ENCODE data around the gene SPRING1. TPM values are rescaled to one million over a fixed set of nuclear protein-coding genes. Genes with fewer than 3 reads are reported as not detected.

Gene SPRING1
- total and polyA plus RNA-seq, 2 of the 13 experiments (the other 11 are each of a cell fraction or from before 2014, with no cell fraction given) = 20.0 to 51.8 TPM

GRCh38 chr12:116734156-116734768 is 3.6 kb downstream of the SPRING1 start:
- POLR2A ChIA-PET = no interaction called here
- 42% methylated on average over 5 of the region's 5 CpGs for WGBS (ENCODE audit: low lambda C conversion rate)
- TF ChIP-seq MIER3 (CRISPR knock-in tag; IDR thresholded peaks at IDR 0.05; ENCODE audit: borderline replicate concordance) (peak; percentile 35; the same call in 1 of the 2 replicates), HMG20B (CRISPR knock-in tag; conservative IDR thresholded peaks at IDR 0.05) (peak; percentile 78; the same call in 1 of the 2 replicates), ARID5B (CRISPR knock-in tag; IDR thresholded peaks at IDR 0.05) (peak; percentile 83), NKX3-1 (CRISPR knock-in tag; IDR thresholded peaks at IDR 0.05) (no peak), MLX (CRISPR knock-in tag; IDR thresholded peaks at IDR 0.05) (0 out of 2 replicates have a peak, but pooled peaks have one; percentile 43), CHD4 (IDR thresholded peaks at IDR 0.05; ENCODE audit: borderline replicate concordance, low read length) (peak; percentile 32; the same call in 1 of the 2 replicates), NCOA2 (CRISPR knock-in tag; IDR thresholded peaks at IDR 0.05) (peak; percentile 77), SRSF1 (optimal IDR thresholded peaks at IDR 0.05; ENCODE audit: low read depth, low read length) (no peak), ZNF710 (CRISPR knock-in tag; IDR thresholded peaks at IDR 0.05; ENCODE audit: borderline replicate concordance) (0 out of 2 replicates have a peak, but pooled peaks have one; percentile 36), SIX4 (CRISPR knock-in tag; IDR thresholded peaks at IDR 0.05) (peak; percentile 13; the same call in 1 of the 2 replicates), PPARG (CRISPR knock-in tag; conservative IDR thresholded peaks at IDR 0.05) (peak; percentile 94), ZNF24 (IDR thresholded peaks at IDR 0.05) (no peak), ZNF564 (CRISPR knock-in tag; IDR thresholded peaks at IDR 0.05) (peak; percentile 88; the same call in 1 of the 2 replicates), PAXIP1 (CRISPR knock-in tag; conservative IDR thresholded peaks at IDR 0.05) (peak; percentile 65)

More at GRCh38 chr12:116734156-116734768, 3.6 kb downstream of the SPRING1 start:
- no peak overlapping the region; a peak in 1 of 6 replicates for H3K4me3 ChIP-seq (replicated peaks in 1 of 3; ENCODE audit: insufficient read depth in 1 of 3, low read depth in 2 of 3, low read length in 3 of 3)
- in situ Hi-C loops (cut with HindIII; ENCODE audit: extremely low pct_ligation_motif_present, low pct_unique_long_range_greater_than_20kb) (no loop called here), intact Hi-C loops (cut with micrococcal nuclease; ENCODE audit: unreplicated experiment) (loop anchor here (1.0 to 10.0 kb wide), 2 partner anchors 181 to 357 kb away; partner anchors contain the start of gene FBXW8)
- H2AFZ ChIP-seq (ENCODE audit: low read length) = no peak overlapping the region
- no TSS peak for BruUV-seq (replicated peaks)
- H3K9me3 ChIP-seq (ENCODE audit: low read length) = no peaks in the 10 kb centered on the region
- peaks cover 9% of the 10 kb centered on the region; the same call in 1 of the 2 replicates for H4K20me1 ChIP-seq (ENCODE audit: insufficient read depth, low read length)
- no peaks in the 10 kb centered on the region; a peak in 1 of 5 replicates for H3K27me3 ChIP-seq (ENCODE audit: control insufficient read depth in 1 of 2, insufficient read depth in 2 of 2, low read length in 2 of 2)
- H3K4me2 ChIP-seq (ENCODE audit: low read depth, low read length) = peak overlapping the region; percentile 32
- H3K4me1 ChIP-seq (ENCODE audit: insufficient read depth, low read length) = peaks cover 69% of the 10 kb centered on the region
- CTCF ChIA-PET (ENCODE audit: low intra/inter-chr PET ratio, low total read pairs) = no interaction called here
- ATAC-seq (peak; percentile 25), FAIRE-seq (peak; percentile 85), DNase-seq (ENCODE audit: low spot score) (peak; percentile 89)
- H3K9ac ChIP-seq (ENCODE audit: insufficient read depth, low read depth, low read length) = no peak overlapping the region
- peak overlapping the region; percentile 41 for H3K27ac ChIP-seq (ENCODE audit: extremely low read length, insufficient read depth, low read length)
- H3K36me3 ChIP-seq (replicated peaks in 1 of 2; ENCODE audit: control insufficient read depth in 1 of 2, insufficient read depth in 2 of 2, low read length in 2 of 2) = peaks cover 0 to 6% of the 10 kb centered on the region in 2 experiments; a peak in 2 of 5 replicates
- peaks cover 53% of the 10 kb centered on the region for H3K79me2 ChIP-seq (ENCODE audit: insufficient read depth, low read length)

All from HepG2 (cell line).